ENCODE data around the gene SMIM23. TPM values are rescaled to one million over a fixed set of nuclear protein-coding genes. Genes with fewer than 3 reads are reported as not detected.

The SMIM23 gene
- total and polyA plus RNA-seq, 2 of the 13 experiments (the other 11 are each of a cell fraction or from before 2014, with no cell fraction given): not detected

- H3K79me2 ChIP-seq (ENCODE audit: insufficient read depth, low read length): no peaks in the 10 kb centered on the region
- no peak overlapping the region for H3K4me3 ChIP-seq (replicated peaks in 1 of 3; ENCODE audit: insufficient read depth in 1 of 3, low read depth in 2 of 3, low read length in 3 of 3)
- BruUV-seq (replicated peaks): no TSS peak
- TF ChIP-seq, protein P1, sequence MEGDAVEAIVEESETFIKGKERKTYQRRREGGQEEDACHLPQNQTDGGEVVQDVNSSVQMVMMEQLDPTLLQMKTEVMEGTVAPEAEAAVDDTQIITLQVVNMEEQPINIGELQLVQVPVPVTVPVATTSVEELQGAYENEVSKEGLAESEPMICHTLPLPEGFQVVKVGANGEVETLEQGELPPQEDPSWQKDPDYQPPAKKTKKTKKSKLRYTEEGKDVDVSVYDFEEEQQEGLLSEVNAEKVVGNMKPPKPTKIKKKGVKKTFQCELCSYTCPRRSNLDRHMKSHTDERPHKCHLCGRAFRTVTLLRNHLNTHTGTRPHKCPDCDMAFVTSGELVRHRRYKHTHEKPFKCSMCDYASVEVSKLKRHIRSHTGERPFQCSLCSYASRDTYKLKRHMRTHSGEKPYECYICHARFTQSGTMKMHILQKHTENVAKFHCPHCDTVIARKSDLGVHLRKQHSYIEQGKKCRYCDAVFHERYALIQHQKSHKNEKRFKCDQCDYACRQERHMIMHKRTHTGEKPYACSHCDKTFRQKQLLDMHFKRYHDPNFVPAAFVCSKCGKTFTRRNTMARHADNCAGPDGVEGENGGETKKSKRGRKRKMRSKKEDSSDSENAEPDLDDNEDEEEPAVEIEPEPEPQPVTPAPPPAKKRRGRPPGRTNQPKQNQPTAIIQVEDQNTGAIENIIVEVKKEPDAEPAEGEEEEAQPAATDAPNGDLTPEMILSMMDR (CRISPR knock-in tag; IDR thresholded peaks at IDR 0.05): peak; percentile 56
- no peak for TF ChIP-seq MTF1 (CRISPR knock-in tag; IDR thresholded peaks at IDR 0.05)
- TF ChIP-seq KDM5B (CRISPR knock-in tag; IDR thresholded peaks at IDR 0.05; ENCODE audit: borderline replicate concordance): no peak
- no peak for TF ChIP-seq MATR3 (CRISPR knock-in tag; IDR thresholded peaks at IDR 0.05)
- TF ChIP-seq, protein P2, sequence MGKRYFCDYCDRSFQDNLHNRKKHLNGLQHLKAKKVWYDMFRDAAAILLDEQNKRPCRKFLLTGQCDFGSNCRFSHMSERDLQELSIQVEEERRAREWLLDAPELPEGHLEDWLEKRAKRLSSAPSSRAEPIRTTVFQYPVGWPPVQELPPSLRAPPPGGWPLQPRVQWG (CRISPR knock-in tag; IDR thresholded peaks at IDR 0.05; ENCODE audit: borderline replicate concordance, low read depth): no peak
- TF ChIP-seq IRF2 (CRISPR knock-in tag; IDR thresholded peaks at IDR 0.05): no peak
- TF ChIP-seq STAG1 (CRISPR knock-in tag; IDR thresholded peaks at IDR 0.05): peak; percentile 52
- no peak for TF ChIP-seq ZBTB40 (IDR thresholded peaks at IDR 0.05)
- no peak for TF ChIP-seq ZBTB40 (CRISPR knock-in tag; IDR thresholded peaks at IDR 0.05)
- no peak for TF ChIP-seq ATAD3A (CRISPR knock-in tag; IDR thresholded peaks at IDR 0.05)
- peak; percentile 28; the same call in 1 of the 2 replicates for TF ChIP-seq ZFX (CRISPR knock-in tag; IDR thresholded peaks at IDR 0.05; ENCODE audit: low read depth)
- no peak for TF ChIP-seq NR2F2 (IDR thresholded peaks at IDR 0.05; ENCODE audit: borderline replicate concordance, low read depth)
- H3K4me2 ChIP-seq (ENCODE audit: low read depth, low read length): no peak overlapping the region
- 0 out of 5 replicates have a peak, but pooled peaks cover 1 to 3% of the 10 kb centered on the region in 2 experiments for H3K27me3 ChIP-seq (ENCODE audit: control insufficient read depth in 1 of 2, insufficient read depth in 2 of 2, low read length in 2 of 2)
- peaks cover 4% of the 10 kb centered on the region; the same call in 1 of the 2 replicates for H3K4me1 ChIP-seq (ENCODE audit: insufficient read depth, low read length)
- H4K20me1 ChIP-seq (ENCODE audit: insufficient read depth, low read length): no peaks in the 10 kb centered on the region
- peak; percentile 4 for DNase-seq (ENCODE audit: low spot score)
- intact Hi-C loops (cut with micrococcal nuclease; ENCODE audit: unreplicated experiment) (no loop called here), in situ Hi-C loops (cut with HindIII; ENCODE audit: extremely low pct_ligation_motif_present, low pct_unique_long_range_greater_than_20kb) (no loop called here)
- no peaks in the 10 kb centered on the region for H3K36me3 ChIP-seq (replicated peaks in 1 of 2; ENCODE audit: control insufficient read depth in 1 of 2, insufficient read depth in 2 of 2, low read length in 2 of 2)
- no peaks in the 10 kb centered on the region for H3K9me3 ChIP-seq (ENCODE audit: low read length)
- no peak for FAIRE-seq
- H3K9ac ChIP-seq (ENCODE audit: insufficient read depth, low read depth, low read length): no peak overlapping the region
- CTCF ChIA-PET (ENCODE audit: low intra/inter-chr PET ratio, low total read pairs): no interaction called here
- H3K27ac ChIP-seq (ENCODE audit: extremely low read length, insufficient read depth, low read length): no peak overlapping the region
- 37% methylated on average over 5 of the region's 6 CpGs for WGBS (ENCODE audit: low lambda C conversion rate)
- POLR2A ChIA-PET: no interaction called here
- ATAC-seq: peak; percentile 94
- H2AFZ ChIP-seq (ENCODE audit: low read length): no peak overlapping the region
Measured at GRCh38 chr5:171750311-171750788, 35.3 kb upstream of the SMIM23 start.
